ENCODE data around the gene PIP4K2C.
"Not testable (repeated sequence)": the region's sequence is repeated elsewhere in the genome, so short reads cannot be mapped to it uniquely, and the experiment has no call there.

Gene PIP4K2C

GRCh38 chr12:57560516-57560915 is 30.5 kb upstream of the PIP4K2C start:
- DNase-seq (ENCODE audit: low read depth) = no peak

- DNase-seq (ENCODE audit: low read depth) = peak; percentile 46
Measured at GRCh38 chr12:57561117-57561516, 29.9 kb upstream of the PIP4K2C start.

GRCh38 chr12:57563358-57563757 is 27.6 kb upstream of the PIP4K2C start:
- no peak for DNase-seq (ENCODE audit: low read depth)

- DNase-seq (ENCODE audit: low read depth) = no peak
Measured at GRCh38 chr12:57564178-57564740, 26.7 kb upstream of the PIP4K2C start.

GRCh38 chr12:57568838-57569237 is 22.2 kb upstream of the PIP4K2C start:
- no peak for DNase-seq (ENCODE audit: low read depth)

- DNase-seq (ENCODE audit: low read depth) = no peak
Measured at GRCh38 chr12:57569858-57570257, 21.1 kb upstream of the PIP4K2C start.

- not testable (repeated sequence) for DNase-seq (ENCODE audit: low read depth)
Measured at GRCh38 chr12:57570438-57570837, 20.6 kb upstream of the PIP4K2C start.

GRCh38 chr12:57571926-57572762 is 18.8 kb upstream of the PIP4K2C start:
- no peak for DNase-seq (ENCODE audit: low read depth)

GRCh38 chr12:57574795-57575194 is 16.2 kb upstream of the PIP4K2C start:
- DNase-seq (ENCODE audit: low read depth) = no peak

GRCh38 chr12:57575771-57576612 is 15.0 kb upstream of the PIP4K2C start:
- no peak for DNase-seq (ENCODE audit: low read depth)

GRCh38 chr12:57576613-57577160 is 14.3 kb upstream of the PIP4K2C start:
- peak; percentile 17 for DNase-seq (ENCODE audit: low read depth)

- no peak for DNase-seq (ENCODE audit: low read depth)
Measured at GRCh38 chr12:57577981-57578758, 12.8 kb upstream of the PIP4K2C start.

- peak; percentile 30 for DNase-seq (ENCODE audit: low read depth)
Measured at GRCh38 chr12:57579011-57579410, 12.0 kb upstream of the PIP4K2C start.

GRCh38 chr12:57579677-57580465 is 11.1 kb upstream of the PIP4K2C start:
- no peak for DNase-seq (ENCODE audit: low read depth)

GRCh38 chr12:57580466-57580795 is 10.6 kb upstream of the PIP4K2C start:
- no peak for DNase-seq (ENCODE audit: low read depth)

- no peak for DNase-seq (ENCODE audit: low read depth)
Measured at GRCh38 chr12:57581802-57582201, 9.2 kb upstream of the PIP4K2C start.

GRCh38 chr12:57582440-57582839 is 8.6 kb upstream of the PIP4K2C start:
- no peak for DNase-seq (ENCODE audit: low read depth)

GRCh38 chr12:57583008-57583831 is 7.8 kb upstream of the PIP4K2C start:
- DNase-seq (ENCODE audit: low read depth) = peak; percentile 91

GRCh38 chr12:57584050-57584449 is 6.9 kb upstream of the PIP4K2C start:
- no peak for DNase-seq (ENCODE audit: low read depth)

- DNase-seq (ENCODE audit: low read depth) = no peak
Measured at GRCh38 chr12:57584690-57585089, 6.3 kb upstream of the PIP4K2C start.

Measured in ELR (cell line).